Endodermal cell (in vitro differentiated cells): ENCODE data around the gene QSER1. TPM values are rescaled to one million over a fixed set of nuclear protein-coding genes. Genes with fewer than 3 reads are reported as not detected.

Experiments used
- DNase-seq: peaks from one replicate; pipeline ENCODE4 v3.0.0-alpha.2; 2017
- H3K27ac ChIP-seq: 2 replicates; pipeline ENCODE4 v1.5.1; 2013; ENCODE audit warnings: mild to moderate bottlenecking, low read depth, low read length, moderate library complexity
- H3K27me3 ChIP-seq: 2 replicates; pipeline ENCODE4 v1.6.1; 2013; ENCODE audit warnings: mild to moderate bottlenecking, low read length, moderate library complexity; ENCODE audit not compliant: insufficient read depth, control insufficient read depth, poor library complexity, severe bottlenecking
- H3K36me3 ChIP-seq: 2 replicates; pipeline ENCODE4 v1.7.0; 2013; ENCODE audit warnings: mild to moderate bottlenecking, low read length, moderate library complexity; ENCODE audit not compliant: control insufficient read depth, insufficient read depth
- H3K4me1 ChIP-seq: one replicate; pipeline ENCODE4 v1.7.0; 2013; ENCODE audit warnings: low read length; ENCODE audit not compliant: control insufficient read depth, insufficient read depth
- H3K4me3 ChIP-seq: 2 replicates; pipeline ENCODE4 v1.5.1; 2013; ENCODE audit warnings: mild to moderate bottlenecking, low read length, moderate library complexity
- H3K9ac ChIP-seq: 2 replicates; pipeline ENCODE4 v1.6.1; 2013; ENCODE audit warnings: mild to moderate bottlenecking, low read length, moderate library complexity; ENCODE audit not compliant: poor library complexity, severe bottlenecking; ENCODE audit errors: extremely low read depth
- H3K9me3 ChIP-seq: 2 replicates; pipeline ENCODE4 v1.6.1; 2013; ENCODE audit warnings: mild to moderate bottlenecking, low read length, moderate library complexity; ENCODE audit not compliant: control insufficient read depth
- H3K27ac Mint-ChIP-seq: 2 replicates; pipeline ENCODE4 v1.8.0; 2020; ENCODE audit warnings: mixed read lengths
- H3K27me3 Mint-ChIP-seq: 2 replicates; pipeline ENCODE4 v1.8.0; 2021; ENCODE audit warnings: mild to moderate bottlenecking, mixed read lengths; ENCODE audit not compliant: insufficient read depth
- H3K36me3 Mint-ChIP-seq: 2 replicates; pipeline ENCODE4 v1.8.0; 2020; ENCODE audit warnings: low read depth, mixed read lengths
- H3K4me1 Mint-ChIP-seq: 2 replicates; pipeline ENCODE4 v1.8.0; 2020; ENCODE audit warnings: mixed read lengths
- H3K4me3 Mint-ChIP-seq: 2 replicates; pipeline ENCODE4 v1.8.0; 2020; ENCODE audit warnings: mild to moderate bottlenecking, moderate library complexity, mixed read lengths
- H3K9me3 Mint-ChIP-seq: 2 replicates; pipeline ENCODE4 v1.8.0; 2020; ENCODE audit warnings: mild to moderate bottlenecking, mixed read lengths
- WGBS, 2 experiments: methylation state at CpG; one replicate each; pipeline versions ENCODE4 v1.1.5 to v1.1.7; 2013; ENCODE audit warnings: missing lambda C conversion rate in 2 of 2, mixed read lengths in 1 of 2; ENCODE audit not compliant: insufficient coverage in 1 of 2, insufficient read length in 1 of 2; 5-methylcytosine and 5-hydroxymethylcytosine counted together
- total RNA-seq, 2 donors: library from RNA; stranded (reverse); fragmentation: NEBNext Ultra II Directional in 1 of 2; extraction: Animal tissue kit (Norgen Biotek cat#: 25700) in 1 of 2; gene quantifications; 2 replicates in 1 of 2; 3 replicates in 1 of 2; pipeline ENCODE4 v1.2.1, GENCODE V29; 2021
- TF ChIP-seq, protein P1 (sequence below): fragments of 200-600 bp; sonication (generic); conservative IDR thresholded peaks from 2 replicates; pipeline ENCODE4 v1.5.0; 2021; ENCODE audit warnings: antibody characterized with exemption, mild to moderate bottlenecking

Gene QSER1
- total RNA-seq, 2 donors from 2014 or later, result 66.5 to 82.0 TPM

DNA sequence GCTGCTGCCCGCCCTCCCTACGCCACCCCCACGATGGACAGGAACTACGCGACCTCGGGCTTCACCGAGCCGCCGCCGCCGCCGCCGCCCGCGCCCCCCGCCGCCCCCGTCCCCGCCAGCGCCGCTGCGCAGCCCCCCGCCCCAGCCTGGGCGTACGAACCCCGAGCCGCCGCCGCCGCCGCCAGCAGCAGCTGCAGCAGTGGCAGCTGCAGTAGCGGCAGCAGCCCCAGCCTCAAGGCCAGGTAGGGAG lies 407 bp downstream of the QSER1 start:
- TF ChIP-seq, protein P1, sequence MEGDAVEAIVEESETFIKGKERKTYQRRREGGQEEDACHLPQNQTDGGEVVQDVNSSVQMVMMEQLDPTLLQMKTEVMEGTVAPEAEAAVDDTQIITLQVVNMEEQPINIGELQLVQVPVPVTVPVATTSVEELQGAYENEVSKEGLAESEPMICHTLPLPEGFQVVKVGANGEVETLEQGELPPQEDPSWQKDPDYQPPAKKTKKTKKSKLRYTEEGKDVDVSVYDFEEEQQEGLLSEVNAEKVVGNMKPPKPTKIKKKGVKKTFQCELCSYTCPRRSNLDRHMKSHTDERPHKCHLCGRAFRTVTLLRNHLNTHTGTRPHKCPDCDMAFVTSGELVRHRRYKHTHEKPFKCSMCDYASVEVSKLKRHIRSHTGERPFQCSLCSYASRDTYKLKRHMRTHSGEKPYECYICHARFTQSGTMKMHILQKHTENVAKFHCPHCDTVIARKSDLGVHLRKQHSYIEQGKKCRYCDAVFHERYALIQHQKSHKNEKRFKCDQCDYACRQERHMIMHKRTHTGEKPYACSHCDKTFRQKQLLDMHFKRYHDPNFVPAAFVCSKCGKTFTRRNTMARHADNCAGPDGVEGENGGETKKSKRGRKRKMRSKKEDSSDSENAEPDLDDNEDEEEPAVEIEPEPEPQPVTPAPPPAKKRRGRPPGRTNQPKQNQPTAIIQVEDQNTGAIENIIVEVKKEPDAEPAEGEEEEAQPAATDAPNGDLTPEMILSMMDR, result no peak
- 0% methylated on average over 2 to 31 of the region's 32 CpGs for WGBS, 2 experiments
- no peak overlapping the region for H3K9ac ChIP-seq
- H3K4me3 ChIP-seq, result no peak overlapping the region
- Mint-ChIP-seq H3K27me3 (peaks cover 17% of the 10 kb centered on the region), H3K4me3 (peak overlapping the region; percentile 96), H3K36me3 (peaks cover 11% of the 10 kb centered on the region), H3K9me3 (peaks cover 16% of the 10 kb centered on the region), H3K4me1 (peaks cover 35% of the 10 kb centered on the region), H3K27ac (no peak overlapping the region)
- peak overlapping the region; percentile 93 for H3K27ac ChIP-seq
- peaks cover 3% of the 10 kb centered on the region for H3K4me1 ChIP-seq
- no peaks in the 10 kb centered on the region for H3K36me3 ChIP-seq
- H3K9me3 ChIP-seq, result peaks cover 9% of the 10 kb centered on the region
- H3K27me3 ChIP-seq, result peaks cover 28% of the 10 kb centered on the region
- DNase-seq, result no peak

DNA sequence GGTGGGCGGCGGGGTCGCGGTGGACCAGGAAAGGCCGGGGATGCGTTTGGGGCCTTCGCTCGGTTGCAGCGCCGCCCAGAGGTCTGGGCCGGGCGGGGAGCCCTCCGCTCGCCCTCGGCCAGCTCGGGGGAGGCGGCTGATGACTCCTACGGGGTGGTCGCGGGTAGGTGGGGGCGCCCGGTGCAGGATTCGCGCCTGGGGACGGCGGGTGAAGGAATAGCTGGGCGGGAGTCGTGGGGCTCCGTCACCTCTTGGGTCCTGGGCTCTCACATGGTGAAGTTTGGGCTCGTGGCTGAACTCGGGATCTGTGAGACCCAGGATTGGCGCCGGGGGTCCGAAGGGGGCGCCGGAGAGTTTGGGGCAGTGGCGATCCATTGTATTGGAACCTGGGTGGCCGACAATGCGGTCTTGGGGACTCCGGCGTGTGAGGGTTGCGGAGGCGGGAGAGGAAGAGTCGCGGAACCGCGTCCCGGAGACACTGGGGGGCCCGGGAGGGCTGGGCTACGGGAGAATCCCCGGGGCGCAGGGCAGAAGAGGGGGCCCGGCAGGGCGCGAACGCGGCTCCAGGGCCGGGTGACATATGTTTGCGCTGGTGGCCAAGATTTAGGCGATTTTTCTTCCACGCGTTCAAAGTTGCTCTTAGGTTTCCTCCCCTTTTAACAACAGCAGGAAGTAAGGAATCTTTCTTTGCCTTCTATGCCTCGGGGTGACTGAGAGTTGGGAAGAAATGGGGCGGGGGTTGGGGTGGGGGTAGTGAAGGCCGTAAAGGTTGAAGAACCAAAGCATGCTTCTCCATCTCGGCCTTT lies 935 bp downstream of the QSER1 start:
- WGBS, 2 experiments, result 0% methylated on average over 25 to 66 of the region's 66 CpGs

DNA sequence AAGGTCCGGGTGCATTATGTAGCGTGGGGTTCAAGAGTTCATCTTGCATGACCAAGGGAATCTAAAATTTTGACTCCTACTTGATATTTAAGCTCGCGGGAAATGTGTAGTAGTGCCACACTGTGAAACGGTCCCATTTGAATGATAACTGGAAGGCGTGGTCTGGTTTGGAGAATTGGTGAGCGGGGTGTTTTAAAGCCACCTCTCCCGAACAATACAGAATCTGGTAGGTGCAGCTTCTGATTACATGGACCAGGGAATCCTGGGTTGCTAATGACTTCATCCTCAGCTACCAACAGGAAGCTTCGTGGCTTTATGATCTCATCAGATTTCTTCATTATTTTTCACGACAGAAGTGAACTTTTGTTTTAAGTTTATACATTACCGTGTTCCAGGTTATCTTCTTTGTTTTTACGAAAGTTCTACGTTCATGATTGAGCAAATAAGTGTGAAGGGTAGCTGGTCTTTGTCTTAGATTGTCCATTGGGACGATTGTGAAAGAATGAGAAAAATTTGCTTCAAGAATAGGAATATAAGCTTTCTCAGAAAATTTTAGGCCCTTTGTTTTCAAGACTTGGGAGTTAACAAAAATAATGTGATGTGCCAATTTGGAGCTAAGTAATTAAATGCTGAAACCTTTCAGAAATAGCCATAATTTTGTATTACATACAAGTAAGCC lies 1.7 kb downstream of the QSER1 start:
- H3K27me3 ChIP-seq, result peaks cover 19% of the 10 kb centered on the region
- H3K9me3 Mint-ChIP-seq, result peaks cover 10% of the 10 kb centered on the region
- peak overlapping the region; percentile 92 for H3K27ac ChIP-seq
- peaks cover 3% of the 10 kb centered on the region for H3K4me1 ChIP-seq
- H3K27me3 Mint-ChIP-seq, result peaks cover 12% of the 10 kb centered on the region
- WGBS, 2 experiments, result 0% methylated on average over 12 to 14 of the region's 14 CpGs
- H3K36me3 ChIP-seq, result no peaks in the 10 kb centered on the region
- H3K9me3 ChIP-seq, result peaks cover 5% of the 10 kb centered on the region
- peaks cover 9% of the 10 kb centered on the region for H3K36me3 Mint-ChIP-seq
- H3K4me3 ChIP-seq, result peak overlapping the region; percentile 91
- H3K9ac ChIP-seq, result peak overlapping the region; percentile 76
- peaks cover 35% of the 10 kb centered on the region for H3K4me1 Mint-ChIP-seq
- peak overlapping the region; percentile 94 for H3K27ac Mint-ChIP-seq
- TF ChIP-seq, protein P1, result no peak
- no peak for DNase-seq
- peak overlapping the region; percentile 96 for H3K4me3 Mint-ChIP-seq

More for the DNA sequence above, 935 bp downstream of the QSER1 start:
- H3K9ac ChIP-seq, result peak overlapping the region; percentile 76
- peak overlapping the region; percentile 92 for H3K27ac ChIP-seq
- H3K4me1 ChIP-seq, result peaks cover 3% of the 10 kb centered on the region
- peaks cover 9% of the 10 kb centered on the region for H3K9me3 ChIP-seq
- peaks cover 35% of the 10 kb centered on the region for H3K4me1 Mint-ChIP-seq
- TF ChIP-seq, protein P1, result peak; percentile 81
- peaks cover 14% of the 10 kb centered on the region for H3K9me3 Mint-ChIP-seq
- H3K27me3 Mint-ChIP-seq, result peaks cover 17% of the 10 kb centered on the region
- H3K27me3 ChIP-seq, result peaks cover 27% of the 10 kb centered on the region
- H3K27ac Mint-ChIP-seq, result peak overlapping the region; percentile 94
- peak; percentile 92 for DNase-seq
- H3K4me3 ChIP-seq, result peak overlapping the region; percentile 91
- no peaks in the 10 kb centered on the region for H3K36me3 ChIP-seq
- peaks cover 11% of the 10 kb centered on the region for H3K36me3 Mint-ChIP-seq
- peak overlapping the region; percentile 96 for H3K4me3 Mint-ChIP-seq
